Renal pelvis (tissue), 4 donors: Measurements from ENCODE around the gene SIRT4. TPM values are rescaled to one million over a fixed set of nuclear protein-coding genes. Genes with fewer than 3 reads are reported as not detected.
A peak's percentile ranks its signal among the peaks of the same experiment; 100 is the strongest.
"Not testable (repeated sequence)": the region's sequence is repeated elsewhere in the genome, so short reads cannot be mapped to it uniquely, and the experiment has no call there.

Source experiments
- DNase-seq: peaks from one replicate; pipeline ENCODE4 v3.0.0-alpha.2; 2013
- polyA plus RNA-seq, 3 donors: library from polyadenylated mRNA; unstranded; fragments of 120-200 nt; gene quantifications; one replicate each; pipeline ENCODE4 v1.2.1, GENCODE V29; 2013; ENCODE audit not compliant: insufficient read length in 3 of 3

The SIRT4 gene
- polyA plus RNA-seq, 3 donors, result 3.2 to 5.4 (median 4.7) TPM

DNA sequence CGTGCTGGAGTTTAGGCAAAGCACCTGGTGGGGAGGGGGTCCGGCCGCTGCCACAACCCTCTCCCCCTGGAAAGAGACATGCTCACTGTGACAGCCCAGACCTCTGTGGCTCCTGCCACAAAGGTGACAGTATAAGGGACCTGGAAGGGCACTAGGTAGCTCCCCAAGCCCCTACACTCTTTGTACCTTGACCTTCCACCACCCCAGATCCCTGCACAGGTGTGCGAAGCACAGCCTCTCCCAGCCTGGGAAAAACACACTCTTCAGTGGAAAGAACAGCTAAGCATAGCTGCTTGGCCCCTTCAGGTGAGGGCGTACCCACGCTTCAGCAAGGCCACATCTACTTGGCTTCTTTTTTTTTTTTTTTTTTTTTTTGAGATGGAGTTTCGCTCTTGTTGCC is 30.4 kb downstream of the SIRT4 start:
- no peak for DNase-seq

DNA sequence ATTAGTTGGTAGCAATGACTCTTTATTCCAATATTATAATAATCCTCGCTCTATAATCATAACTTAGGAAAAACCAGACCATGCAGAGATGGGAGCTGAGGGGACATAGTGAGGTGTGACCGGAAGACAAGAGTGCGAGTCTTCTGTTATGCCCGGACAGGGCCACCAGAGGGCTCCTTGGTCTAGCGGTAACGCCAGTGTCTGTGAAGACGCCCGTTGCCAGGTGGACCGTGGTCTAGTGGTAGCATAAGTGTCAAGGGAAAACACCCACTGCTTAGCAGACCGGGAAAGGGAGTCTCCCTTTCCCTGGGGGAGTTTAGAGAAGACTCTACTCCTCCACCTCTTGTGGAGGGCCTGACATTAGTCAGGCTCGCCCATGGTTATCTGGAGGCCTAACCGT is 33.3 kb downstream of the SIRT4 start:
- not testable (repeated sequence) for DNase-seq

DNA sequence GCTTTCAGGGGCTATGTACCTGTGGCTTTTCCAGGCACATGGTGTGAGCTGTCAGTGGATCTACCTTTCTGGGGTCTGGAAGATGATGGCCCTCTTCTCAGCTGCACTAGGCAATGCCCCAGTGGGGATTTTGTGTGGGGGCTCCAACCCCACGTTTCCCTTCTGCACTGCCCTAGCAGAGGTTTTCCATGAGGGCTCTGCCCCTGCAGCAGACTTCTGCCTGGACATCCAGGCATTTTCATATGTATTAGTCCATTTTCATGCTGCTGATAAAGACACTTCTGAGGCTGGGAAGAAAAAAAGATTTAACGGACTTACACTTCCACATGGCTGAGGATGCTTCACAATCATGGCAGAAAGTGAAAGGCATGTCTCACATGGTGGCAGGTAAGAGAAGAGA is 34.3 kb downstream of the SIRT4 start:
- DNase-seq, result not testable (repeated sequence)

DNA sequence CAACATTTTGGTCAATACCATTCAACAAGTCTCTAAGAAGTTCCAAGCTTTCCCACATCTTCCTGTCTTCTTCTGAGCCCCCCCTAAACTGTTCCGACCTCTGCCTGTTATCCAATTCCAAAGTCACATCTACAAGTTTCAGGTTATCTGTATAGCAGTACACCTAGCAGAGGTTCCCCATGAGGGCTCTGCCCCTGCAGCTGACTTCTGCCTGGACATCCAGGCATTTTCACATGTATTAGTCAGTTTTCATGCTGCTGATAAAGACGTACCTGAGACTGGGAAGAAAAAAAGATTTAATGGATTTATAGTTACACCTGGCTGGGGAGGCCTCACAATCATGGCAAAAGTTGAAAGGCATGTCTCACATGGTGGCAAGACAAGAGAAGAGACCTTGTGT is 35.6 kb downstream of the SIRT4 start:
- no peak for DNase-seq

DNA sequence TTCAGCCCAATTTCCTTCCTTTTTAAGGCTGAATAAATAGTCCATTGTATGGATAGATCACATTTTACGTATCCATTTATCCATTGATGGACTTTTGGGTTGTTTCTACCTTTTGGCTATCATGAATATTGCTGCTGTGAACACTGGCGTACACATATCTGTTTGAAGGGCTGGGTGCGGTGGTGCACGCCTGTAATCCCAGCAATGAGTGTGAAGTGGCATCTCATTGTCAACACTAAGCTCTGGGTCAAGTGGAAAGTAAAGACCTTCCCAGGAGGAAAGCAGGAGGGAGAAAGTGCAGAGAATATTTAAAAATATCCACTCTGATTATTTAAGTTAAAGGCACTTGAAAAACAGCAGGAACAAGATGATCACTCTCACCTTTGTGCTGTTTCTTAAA is 37.1 kb downstream of the SIRT4 start:
- DNase-seq, result no peak

DNA sequence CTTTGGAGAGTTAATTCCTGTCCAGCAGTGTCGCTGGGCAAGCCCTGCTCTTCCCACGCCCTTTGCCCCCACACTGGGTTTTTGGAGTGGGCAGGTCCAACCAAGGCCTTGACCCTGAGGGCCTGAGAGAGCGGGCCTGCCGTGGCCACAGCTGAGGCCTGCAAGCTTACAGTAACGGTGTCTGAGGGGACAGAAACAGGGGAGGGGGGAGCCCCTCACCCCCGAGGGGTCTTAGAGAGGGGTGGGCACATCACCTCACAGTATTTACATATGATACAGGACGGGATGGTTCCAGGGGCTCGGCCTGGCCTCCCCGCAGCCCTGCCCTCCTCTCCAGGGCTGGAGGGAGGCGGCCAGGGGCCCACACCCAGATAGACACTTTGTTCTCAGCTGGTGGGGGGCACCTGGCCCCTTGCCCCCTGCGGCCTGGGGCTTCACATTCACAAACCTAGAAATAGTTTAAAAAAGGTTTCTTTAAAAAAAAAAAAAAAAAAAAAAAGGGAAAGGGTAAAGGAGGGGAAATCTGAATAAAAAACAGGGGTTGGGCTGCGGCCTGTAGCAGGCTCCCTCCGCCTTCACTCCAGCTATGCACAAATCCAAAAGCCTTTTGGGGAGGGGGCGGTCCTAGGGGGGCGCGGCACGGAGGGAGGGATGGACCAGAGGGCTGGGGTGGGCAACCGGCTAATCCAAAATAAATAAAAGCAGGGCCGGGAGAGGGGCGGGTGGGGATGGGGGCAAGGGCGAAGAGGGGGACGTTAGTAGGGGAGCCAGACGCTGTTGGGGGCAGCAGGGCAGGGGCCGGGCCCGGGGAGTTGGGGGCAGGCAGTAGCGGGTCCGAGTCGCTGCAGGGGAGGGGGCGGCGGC is 40.3 kb downstream of the SIRT4 start:
- no peak for DNase-seq

DNA sequence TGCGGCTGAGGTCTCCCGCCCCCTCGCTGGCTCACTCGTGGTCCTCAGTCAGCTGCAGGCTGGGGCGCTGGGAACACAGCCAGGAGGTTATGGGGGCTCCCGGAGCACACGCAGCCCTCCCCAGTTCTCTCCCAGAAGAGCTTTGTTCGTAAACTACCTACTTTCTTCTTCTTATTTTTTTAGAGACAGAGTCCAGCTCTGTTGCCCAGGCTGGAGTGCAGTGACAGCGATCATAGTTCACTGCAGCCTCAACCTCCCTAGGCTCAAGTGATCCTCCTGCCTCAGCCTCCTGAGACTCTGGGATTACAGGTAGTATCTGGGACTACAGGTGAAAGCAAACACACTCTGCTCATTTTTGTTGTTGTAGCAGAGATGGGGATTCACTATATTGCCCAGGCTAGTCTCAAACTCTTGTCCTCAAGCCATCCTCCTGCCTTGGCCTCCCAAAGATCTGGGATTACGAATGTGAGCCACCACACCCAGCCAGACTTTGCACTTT is 41.0 kb downstream of the SIRT4 start:
- DNase-seq, result no peak

DNA sequence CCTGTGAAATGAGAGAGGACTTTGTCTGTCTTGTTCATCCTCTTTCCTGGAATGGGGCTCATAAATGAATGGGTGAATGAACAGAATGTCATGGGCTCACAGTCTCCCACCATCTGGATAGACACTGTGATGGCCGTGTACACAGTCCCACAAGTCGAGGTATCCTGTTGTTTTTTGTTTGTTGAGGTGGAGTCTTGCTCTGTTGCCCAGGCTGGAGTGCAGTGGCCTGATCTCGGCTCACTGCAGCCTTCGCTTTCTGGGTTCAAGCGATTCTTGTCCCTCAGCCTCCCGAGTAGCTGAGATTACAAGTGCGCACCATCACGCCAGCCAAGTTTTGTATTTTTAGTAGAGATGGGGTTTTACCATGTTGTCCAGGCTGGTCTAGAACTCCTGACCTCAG is 41.6 kb downstream of the SIRT4 start:
- DNase-seq, result no peak

DNA sequence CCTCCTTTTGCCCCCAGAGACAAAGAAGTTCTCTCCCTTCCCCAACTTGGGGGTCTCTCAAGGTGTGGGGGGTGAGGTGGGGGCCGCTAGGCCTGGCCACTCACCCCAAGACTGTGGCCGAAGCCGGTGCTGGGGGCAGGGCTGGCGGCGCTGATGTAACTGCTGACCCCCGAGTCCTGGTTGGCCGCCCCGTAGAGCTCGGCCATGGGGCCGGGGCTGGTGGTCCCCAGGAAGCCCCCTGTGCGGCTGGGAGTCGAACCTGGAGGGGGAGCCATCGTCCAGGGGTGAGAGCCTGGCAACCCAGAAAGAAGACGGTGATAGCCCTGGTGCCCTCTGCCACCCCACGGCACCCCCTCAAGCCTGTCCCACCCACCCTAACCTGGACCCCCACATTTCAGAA is 43.9 kb downstream of the SIRT4 start:
- no peak for DNase-seq

DNA sequence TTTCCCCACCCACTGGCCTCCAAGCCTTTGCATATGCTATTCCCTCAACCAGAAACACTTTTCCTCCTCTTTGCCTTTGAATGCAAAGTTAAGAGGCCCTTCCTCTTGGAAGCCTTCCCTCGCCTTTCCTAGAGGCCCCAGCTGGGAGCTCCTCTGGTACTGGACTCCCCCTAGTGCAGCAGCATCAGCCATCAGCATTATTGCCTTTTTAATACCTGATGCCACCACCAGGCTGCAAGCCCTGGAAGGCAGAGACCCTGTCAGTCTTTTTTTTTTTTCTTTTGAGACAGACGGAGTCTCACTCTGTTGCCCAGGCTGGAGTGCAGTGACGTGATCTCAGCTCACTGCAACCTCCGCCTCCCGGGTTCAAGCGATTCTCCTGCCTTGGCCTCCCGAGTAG is 44.6 kb downstream of the SIRT4 start:
- DNase-seq, result no peak

DNA sequence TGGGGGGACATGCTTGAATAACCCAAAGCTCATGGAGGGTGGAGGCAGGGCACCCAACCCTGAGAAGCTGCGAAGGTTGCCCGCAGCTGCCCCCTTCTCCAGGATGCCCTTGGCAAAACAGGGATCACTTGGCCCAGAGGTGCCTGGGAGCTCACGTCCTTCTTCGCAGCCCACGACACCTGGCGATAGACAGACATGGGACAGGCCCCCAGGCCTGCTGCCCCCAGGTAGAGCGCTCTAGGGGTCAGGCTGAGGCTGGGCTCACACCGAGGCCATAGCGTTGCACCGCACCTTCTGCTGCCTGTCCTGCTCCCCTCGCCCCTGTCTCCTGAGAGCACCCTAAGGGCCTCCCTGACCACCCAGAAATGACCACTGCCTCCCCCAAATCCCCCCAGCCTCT is 45.6 kb downstream of the SIRT4 start:
- no peak for DNase-seq

DNA sequence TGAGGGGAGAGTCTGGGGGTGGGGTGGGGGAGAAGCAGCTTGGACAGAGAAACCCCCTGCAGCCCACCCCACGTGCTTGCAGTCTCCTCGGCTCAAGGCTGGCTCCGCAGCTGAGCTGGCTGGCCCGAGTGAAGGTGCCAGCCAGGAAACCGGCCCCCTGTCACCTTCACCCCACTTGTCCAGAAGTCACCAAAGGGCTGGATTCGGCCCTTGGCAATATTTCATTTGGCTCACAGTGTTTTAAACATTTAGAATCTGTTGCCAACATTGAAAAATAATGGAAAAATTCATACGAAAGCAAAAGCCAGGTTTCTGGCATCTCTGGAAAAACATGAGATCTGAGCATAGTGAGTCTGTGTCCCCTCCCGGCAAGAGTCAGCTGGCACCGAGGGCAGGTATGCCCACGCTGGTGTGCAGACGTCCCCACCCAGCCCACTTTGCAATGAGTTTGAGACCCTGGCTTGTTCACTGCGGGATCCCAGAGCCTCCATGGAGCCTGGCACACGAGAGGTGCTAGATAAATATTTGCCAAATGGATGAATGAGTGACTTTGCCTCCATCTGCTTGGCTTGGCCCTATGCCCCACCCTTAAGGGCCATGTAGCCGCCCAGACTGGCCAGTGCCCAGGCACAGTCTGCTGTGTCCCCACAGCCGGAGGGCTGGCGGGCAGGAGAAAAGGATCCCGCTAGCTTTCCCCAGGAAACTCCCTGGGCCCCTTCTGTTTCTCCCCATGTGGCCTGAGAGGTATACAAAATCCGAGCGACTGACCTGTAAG is 48.6 kb downstream of the SIRT4 start:
- DNase-seq, result no peak

DNA sequence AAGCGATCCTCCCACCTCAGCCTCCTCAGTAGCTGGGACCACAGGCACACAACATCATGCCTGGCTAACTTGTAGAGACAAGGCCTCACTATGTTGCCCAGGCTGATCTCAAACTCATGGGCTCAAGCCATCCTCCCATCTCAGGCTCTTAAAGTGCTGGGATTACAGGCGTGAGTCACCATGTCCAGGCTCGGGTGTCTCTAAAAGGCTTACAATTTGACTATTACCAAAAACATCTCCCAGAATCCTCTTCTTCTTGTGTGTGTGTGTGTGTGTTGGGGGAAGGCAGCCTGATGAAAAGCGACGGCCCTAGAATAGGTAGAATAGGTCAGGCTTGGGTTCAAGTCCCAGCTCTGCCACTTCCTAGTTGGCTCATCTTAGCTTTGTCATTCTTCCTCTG is 50.0 kb downstream of the SIRT4 start:
- DNase-seq, result no peak

DNA sequence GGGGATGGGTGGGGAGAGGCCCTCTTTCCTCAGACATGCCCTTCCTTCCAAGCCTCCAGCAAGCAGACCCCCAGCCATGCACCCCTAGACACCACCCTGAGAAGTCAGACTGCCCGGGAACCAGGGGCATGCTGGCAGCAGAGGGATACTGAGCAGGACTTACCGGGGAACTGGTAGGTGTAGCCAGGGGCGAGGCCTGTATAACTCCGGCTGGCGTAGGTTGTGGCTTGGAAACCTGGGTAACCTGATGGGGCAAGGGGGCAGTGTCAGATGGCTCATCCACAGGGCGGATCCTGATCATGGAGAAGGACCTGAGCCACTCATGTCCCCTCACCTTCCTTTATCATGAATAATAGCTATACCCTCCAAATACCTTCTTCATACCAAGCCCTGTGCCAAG is 51.0 kb downstream of the SIRT4 start:
- no peak for DNase-seq

DNA sequence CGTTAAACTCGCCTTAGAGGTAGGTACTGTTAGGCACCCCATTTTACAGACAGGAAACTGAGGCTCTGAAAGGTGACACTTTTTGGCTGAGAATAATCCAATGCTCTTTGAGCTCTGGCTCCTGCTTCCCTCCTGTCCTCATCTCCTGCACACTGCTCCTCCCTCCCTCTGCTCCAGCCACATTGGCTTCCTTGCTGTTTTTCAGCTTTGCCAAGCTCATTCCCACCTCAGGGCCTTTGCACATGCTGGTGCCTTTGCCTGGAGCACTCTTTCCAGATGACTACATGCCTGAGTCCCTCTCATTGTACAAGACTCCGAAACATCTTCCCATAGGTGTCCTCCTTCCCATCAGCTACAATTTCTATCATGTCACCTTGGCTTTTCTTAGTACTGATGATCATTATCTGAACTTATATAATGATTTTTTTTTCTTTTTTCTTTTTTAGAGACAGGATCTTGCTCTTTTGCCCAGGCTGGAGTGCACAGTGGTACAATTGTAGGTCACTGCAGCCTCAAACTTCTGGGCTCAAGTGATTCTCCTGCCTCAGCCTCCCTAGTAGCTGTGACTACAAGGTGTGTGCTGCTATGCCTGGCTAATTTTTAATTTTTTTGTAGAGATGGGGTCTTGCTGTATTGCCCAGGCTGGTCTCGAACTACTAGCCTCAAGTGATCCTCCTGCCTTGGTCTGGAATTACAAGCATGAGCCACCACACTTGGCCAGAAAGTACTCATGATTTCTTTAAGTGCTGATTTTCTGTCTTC is 51.6 kb downstream of the SIRT4 start:
- no peak for DNase-seq

DNA sequence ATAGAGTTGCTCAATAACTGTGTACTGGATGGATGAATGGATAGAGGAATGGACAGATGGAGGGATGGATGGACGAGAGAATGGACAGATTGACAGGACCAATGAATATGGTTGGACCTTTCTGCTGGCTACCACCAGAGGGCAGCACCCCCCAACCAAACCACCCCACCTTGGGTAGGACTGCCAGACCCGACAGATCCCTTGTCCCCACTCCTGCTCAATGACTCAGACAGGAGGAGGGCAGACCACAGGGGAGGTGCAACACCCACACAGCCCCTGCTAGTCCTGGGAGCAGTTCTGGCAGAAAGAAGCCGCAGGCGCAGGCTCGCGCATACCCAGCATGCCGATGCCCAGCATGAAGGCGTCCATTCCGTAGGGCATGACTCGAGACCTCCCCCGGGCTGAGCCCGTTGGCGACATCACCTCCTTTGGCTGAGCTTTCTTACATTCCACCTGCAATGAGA is 54.5 kb downstream of the SIRT4 start:
- peak; percentile 78 for DNase-seq

DNA sequence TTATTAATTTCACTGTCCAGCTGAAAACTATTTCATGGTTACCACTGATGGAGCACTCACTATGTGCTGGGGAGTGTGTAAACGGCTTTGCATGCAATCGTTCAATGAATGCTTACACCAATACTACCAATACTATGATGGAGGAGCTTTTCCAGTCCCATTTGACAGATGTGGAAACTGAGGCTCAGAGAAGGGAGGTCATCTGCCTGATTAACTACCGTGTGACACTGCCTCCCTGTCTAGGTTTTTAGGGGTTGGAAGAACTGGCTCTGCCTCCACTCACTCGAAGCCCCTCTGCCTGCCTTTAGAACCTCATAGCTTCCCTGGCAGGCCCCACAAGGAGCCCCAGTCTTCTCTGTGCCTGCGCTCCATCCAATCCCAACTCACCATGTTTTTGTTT is 55.0 kb downstream of the SIRT4 start:
- no peak for DNase-seq

DNA sequence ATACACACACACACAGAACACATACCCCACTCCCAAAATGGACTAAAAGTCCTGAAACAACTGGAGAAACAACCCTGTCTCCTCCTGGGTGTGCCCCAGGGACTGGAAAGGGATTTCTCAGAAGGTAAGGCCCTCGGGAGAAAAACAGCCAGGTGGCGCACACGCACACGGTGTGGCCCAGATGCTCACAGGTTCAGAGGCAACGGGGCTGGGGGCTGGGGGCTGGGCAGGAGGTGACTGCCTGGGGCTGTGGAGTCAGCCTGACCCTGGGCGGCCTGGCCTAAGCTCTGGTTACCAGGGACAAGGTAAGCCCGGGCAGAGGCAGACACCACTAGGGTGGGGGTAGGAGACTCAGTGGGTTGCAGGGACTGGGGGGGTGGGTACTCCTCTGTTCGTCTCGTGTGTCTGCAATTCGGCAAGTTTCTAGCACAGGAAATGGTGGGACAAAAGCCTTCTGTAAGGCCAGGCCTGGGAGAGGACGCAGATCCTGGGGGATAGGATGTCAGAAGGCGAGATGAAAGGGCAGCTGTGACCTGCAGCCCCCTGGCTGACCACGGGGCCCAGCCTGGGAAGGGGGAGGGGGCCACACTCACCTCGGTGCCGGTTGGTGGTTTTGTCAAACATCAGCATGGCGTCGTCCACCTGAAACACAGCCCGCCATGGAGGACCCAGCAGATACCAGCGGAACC is 56.4 kb downstream of the SIRT4 start:
- no peak for DNase-seq

DNA sequence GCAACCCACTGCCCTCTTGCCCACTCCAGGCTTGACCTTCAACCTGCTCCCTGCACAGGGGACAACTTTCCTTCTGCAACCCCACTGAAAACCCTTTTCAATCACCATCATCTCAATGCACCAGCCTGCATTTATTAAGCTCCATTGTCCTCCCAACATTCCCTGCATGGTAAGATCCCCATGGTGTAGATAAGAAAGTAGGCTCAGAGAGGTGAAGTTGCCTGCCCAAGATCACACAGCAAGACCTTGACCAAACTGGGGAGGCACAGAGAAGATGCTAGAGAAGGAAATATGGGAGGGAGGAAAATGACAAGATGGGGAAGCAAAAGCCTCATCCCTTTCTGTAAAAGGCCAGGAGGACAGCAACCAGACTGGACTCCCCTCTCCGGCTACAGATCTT is 57.0 kb downstream of the SIRT4 start:
- no peak for DNase-seq

DNA sequence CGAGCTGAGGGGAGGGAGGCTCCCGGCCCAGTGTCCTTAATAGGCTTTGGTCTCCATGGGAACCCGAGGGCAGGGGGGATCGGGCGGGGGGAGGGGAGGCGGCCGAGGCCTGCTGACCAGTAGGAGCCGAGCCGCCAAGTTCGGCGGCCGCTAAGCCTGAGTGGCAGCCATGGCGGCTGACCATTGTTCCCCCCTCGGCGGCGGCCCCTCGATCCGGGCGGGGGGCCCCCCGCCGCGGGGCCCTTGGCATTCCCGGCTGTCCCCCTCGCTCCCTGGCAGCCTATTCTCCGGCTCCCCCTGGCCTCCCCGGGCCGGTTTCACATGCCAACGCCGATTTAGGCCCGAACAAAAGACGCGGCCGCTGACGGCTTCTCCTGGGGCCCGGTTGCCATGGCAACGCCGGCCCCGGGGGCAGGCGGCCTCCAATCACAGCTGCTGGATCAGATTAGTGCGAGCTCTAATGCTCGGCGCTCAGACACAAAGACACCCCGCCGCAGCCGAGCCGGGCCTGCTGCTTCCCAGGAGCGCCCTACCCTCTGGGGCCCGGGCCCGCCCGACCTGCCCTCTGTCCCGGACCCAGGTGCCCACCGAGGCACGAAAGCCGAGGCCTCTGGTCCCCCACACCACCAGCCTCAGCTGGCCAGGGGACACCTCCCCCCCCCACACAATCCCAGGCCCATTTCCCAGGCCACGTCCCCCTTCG is 59.5 kb downstream of the SIRT4 start:
- peak; percentile 90 for DNase-seq
